Coronary artery (tissue), 2 donors: ENCODE measurements around the gene VAV2.

Experiments used
- DNase-seq: peaks from one replicate; pipeline ENCODE4 v3.0.0-alpha.2; 2017; ENCODE audit warnings: low spot score
- H3K27ac ChIP-seq, 2 donors: fragments of 200-600 bp; sonication (generic); one replicate each; pipeline ENCODE4 v1.5.1; 2016 to 2019
- H3K4me3 ChIP-seq: fragments of 200-600 bp; sonication (generic); 2 replicates; pipeline ENCODE4 v1.5.1; 2016; ENCODE audit warnings: mild to moderate bottlenecking, moderate library complexity
- CTCF ChIP-seq: fragments of 200-600 bp; sonication (generic); IDR thresholded peaks from one replicate; pipeline ENCODE4 v1.5.1; 2019; ENCODE audit warnings: antibody characterized with exemption

The VAV2 gene

GRCh38 chr9:133874060-133874657 lies 118.0 kb downstream of the VAV2 start:
- DNase-seq = no peak
- TF ChIP-seq CTCF = no peak
- no peak overlapping the region for H3K4me3 ChIP-seq
- H3K27ac ChIP-seq = no peak overlapping the region

- no peak overlapping the region for H3K27ac ChIP-seq
- no peak for DNase-seq
- TF ChIP-seq CTCF = no peak
- H3K4me3 ChIP-seq = no peak overlapping the region
These were observed 118.6 kb downstream of the VAV2 start for GRCh38 chr9:133873461-133873891.

GRCh38 chr9:133873009-133873408 lies 119.1 kb downstream of the VAV2 start:
- no peak overlapping the region for H3K27ac ChIP-seq
- no peak for DNase-seq

GRCh38 chr9:133870598-133871595 lies 121.2 kb downstream of the VAV2 start:
- DNase-seq = no peak
- H3K27ac ChIP-seq = no peak overlapping the region
- no peak overlapping the region for H3K4me3 ChIP-seq
- TF ChIP-seq CTCF = no peak

More at GRCh38 chr9:133873009-133873408, 119.1 kb downstream of the VAV2 start:
- no peak for TF ChIP-seq CTCF
- no peak overlapping the region for H3K4me3 ChIP-seq

- H3K4me3 ChIP-seq = no peak overlapping the region
- no peak for DNase-seq
- no peak overlapping the region for H3K27ac ChIP-seq
- no peak for TF ChIP-seq CTCF
These were observed 122.3 kb downstream of the VAV2 start for GRCh38 chr9:133869674-133870405.

- TF ChIP-seq CTCF = no peak
- no peak for DNase-seq
- Histone ChIP-seq H3K4me3 (no peak overlapping the region), H3K27ac (no peak overlapping the region)
These were observed 123.9 kb downstream of the VAV2 start for GRCh38 chr9:133868203-133868602.
